GM12801 (cell line): ENCODE measurements around the gene ETNPPL.

ENCODE experiments used
- CTCF ChIP-seq: IDR thresholded peaks from one replicate; pipeline ENCODE4 v1.5.1; 2011; ENCODE audit warnings: control low read depth; ENCODE audit not compliant: insufficient read length; ENCODE audit errors: extremely low read depth

ETNPPL gene

GRCh38 chr4:108779958-108780357 lies 17.1 kb upstream of the ETNPPL start:
- TF ChIP-seq CTCF, result no peak

GRCh38 chr4:108777388-108777787 lies 14.5 kb upstream of the ETNPPL start:
- TF ChIP-seq CTCF, result no peak

GRCh38 chr4:108775921-108776320 lies 13.1 kb upstream of the ETNPPL start:
- no peak for TF ChIP-seq CTCF

GRCh38 chr4:108774809-108775530 lies 12.1 kb upstream of the ETNPPL start:
- TF ChIP-seq CTCF, result no peak

- no peak for TF ChIP-seq CTCF
Observed at GRCh38 chr4:108772402-108772801, 9.5 kb upstream of the ETNPPL start.

- TF ChIP-seq CTCF, result no peak
Observed at GRCh38 chr4:108766058-108766457, 3.2 kb upstream of the ETNPPL start.

GRCh38 chr4:108763986-108764385 lies 1.1 kb upstream of the ETNPPL start:
- TF ChIP-seq CTCF, result no peak

GRCh38 chr4:108763226-108763593 lies 357 bp upstream of the ETNPPL start:
- TF ChIP-seq CTCF, result no peak
